22Rv1 (cell line): ENCODE data around the gene GJB4.

Experiments
- CTCF ChIP-seq: fragments of 450-650 bp; IDR thresholded peaks from 2 replicates; pipeline ENCODE4 v1.5.1; 2017; ENCODE audit warnings: mild to moderate bottlenecking
- ZFX ChIP-seq: fragments of 450-650 bp; IDR thresholded peaks from 2 replicates; pipeline ENCODE4 v1.6.1; 2017; ENCODE audit warnings: antibody characterized with exemption, borderline replicate concordance

GRCh38 chr1:34776911-34777310, 17.4 kb downstream of the GJB4 start:
- no peak for TF ChIP-seq CTCF
- no peak for TF ChIP-seq ZFX
